ENCODE results near the gene CACNA1A.
A peak's percentile ranks its signal among the peaks of the same experiment; 100 is the strongest.
"Not testable (repeated sequence)": the region's sequence is repeated elsewhere in the genome, so short reads cannot be mapped to it uniquely, and the experiment has no call there.

The CACNA1A gene

GRCh38 chr19:13267889-13268288 lies 238.4 kb downstream of the CACNA1A start:
- no peak for DNase-seq

DNA sequence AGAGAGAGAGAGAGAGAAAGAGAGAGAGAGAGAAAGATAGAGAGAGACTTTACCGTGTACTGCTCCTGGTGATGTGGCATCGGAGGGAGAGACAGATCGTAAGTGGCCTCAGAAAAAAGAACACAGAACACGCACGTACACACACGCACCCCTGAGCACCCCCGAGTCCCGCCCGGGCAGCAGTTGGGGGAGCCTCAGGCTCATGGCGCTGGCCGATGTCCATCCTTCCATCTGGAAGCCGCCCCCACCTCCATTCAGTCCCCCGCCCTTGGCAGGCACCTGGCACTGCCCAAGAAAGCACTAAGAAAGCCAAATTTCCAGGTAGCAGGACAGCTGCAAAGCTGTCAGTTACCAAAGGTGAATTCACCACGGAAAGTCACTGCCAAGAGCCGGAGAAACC lies 239.1 kb downstream of the CACNA1A start:
- DNase-seq: no peak

DNA sequence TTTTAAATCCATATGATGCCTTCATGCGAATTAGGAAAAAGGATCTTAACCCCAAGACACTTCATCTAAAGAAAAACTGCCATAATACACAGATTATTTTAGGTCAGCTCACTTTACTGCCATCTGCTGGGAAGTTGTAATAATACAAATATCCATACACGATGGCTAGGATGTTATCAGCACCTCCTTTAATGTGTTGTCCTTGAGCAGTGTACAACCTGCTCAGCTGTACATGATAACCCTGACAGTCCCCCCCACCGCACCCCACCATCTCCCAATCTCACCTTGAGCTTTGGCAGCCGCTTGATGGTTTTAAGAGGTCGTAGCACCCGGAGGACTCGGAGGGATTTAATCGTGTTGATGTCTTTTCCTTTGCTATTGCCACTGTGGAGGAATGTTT lies 243.8 kb downstream of the CACNA1A start:
- peak; percentile 48 for DNase-seq

DNA sequence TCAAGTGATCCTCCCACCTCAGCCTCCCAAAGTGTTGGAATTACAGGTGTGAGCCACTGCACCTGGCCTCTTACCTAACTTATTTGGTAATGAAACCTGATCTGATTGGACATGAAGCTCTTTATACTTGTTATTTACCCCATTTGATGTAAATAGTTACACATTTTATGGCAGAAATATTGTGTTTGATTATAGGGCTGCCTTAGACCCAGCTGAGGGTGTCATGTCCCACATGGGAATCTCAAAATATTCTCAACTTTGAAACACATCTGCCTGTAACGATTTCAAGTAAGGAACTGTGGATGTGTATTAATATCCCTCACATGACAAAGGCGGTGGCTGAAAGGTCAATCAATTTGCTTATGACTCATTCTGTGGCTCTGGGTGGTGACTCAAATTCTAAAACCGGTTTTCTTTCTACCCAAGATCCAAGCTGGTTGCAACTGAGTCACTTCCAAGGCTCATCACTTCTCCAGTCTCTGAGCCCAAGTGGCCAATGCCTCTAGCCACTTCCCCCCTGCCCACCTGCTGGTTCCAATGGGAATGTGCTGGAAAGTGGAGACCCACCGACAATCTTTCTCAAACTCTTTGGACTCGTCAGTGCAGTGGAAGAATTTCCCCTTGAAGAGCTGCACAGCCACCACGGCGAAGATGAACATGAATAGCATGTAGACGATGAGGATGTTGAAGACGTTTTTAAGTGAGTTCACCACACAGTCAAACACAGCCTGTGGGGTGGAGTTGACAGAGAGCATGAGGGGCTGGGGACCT lies 245.2 kb downstream of the CACNA1A start:
- no peak for DNase-seq

- no peak for DNase-seq
These were observed 249.4 kb downstream of the CACNA1A start for GRCh38 chr19:13256918-13257317.

DNA sequence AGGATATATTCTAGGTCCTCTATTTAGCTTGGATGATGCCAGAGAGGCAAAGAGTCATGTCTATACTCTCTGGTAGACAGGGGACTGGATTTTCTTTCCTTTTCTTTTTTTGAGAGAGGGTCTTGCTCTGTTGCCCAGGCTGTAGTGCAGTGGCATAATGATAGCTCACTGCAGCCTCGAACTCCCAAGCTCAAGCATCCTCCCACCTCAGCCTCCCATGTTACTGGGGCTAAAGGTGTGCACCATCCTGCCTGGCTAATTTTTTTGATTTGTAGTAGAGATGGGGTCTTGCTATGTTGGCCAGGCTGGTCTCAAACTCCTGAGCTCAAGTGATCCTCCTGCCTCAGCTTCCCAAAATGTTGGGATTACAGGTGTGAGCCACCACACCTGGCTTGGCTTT lies 249.9 kb downstream of the CACNA1A start:
- DNase-seq: not testable (repeated sequence)

DNA sequence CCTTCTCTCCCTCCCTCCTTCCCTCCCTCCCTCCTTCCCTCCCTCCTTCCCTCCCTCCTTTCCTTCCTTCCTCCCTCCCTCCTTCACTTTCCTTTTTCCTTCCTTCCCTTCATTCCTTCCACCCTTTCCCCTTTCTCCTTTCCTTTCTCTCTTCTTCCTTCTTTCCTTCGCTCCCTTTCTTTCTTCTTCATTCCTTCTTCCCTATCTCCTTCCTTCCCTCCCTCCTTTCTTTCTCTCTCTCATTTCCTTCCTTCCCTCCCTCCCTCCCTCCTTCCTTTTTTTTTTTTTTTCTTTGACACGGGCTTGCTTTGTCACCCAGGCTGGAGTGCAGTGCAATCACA lies 250.6 kb downstream of the CACNA1A start:
- no peak for DNase-seq

GRCh38 chr19:13255041-13255718 lies 251.1 kb downstream of the CACNA1A start:
- no peak for DNase-seq

- no peak for DNase-seq
These were observed 253.5 kb downstream of the CACNA1A start for GRCh38 chr19:13252569-13253335.

GRCh38 chr19:13244920-13245319 lies 261.4 kb downstream of the CACNA1A start:
- no peak for DNase-seq

DNA sequence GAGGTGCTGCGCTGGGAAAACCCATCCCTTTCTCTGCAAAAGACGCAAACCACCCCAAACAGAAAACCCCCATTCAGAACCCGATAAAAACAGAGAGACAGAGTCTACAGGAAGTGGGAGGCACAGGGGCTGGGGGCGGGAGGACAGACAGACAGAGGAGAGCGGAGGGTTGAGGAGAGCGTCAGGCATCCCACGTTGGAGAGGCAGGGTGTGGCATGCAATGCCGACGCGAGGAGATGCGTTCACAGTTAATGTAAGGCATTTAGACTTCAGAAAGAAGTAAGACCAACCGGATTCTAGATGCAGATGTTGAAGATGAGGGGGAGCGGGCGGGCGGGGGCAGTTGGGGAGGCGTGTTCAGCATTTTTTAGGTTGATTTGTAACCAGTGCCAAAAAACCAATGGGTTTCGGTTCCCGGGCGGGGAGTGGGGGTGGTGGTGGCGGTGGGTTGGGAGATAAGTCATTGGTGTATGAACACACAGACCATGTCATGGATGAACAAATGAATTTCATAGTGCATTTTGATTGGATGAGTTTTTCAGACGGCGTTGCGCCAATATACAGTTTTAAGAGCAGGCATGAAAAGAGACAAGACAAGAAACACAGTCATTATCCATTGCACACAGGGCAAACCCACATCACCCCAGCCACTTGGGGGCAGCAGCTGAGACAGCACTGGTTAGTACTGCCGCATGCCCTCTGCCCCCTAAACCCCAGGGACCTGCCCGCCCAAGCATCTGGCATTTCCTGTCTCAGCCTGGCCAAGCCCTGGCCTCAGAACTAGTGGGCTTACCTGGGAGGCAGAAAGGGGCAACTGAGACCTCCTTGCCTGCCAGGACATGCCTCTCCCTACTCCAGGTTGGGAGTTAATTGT lies 264.8 kb downstream of the CACNA1A start:
- DNase-seq: no peak

DNA sequence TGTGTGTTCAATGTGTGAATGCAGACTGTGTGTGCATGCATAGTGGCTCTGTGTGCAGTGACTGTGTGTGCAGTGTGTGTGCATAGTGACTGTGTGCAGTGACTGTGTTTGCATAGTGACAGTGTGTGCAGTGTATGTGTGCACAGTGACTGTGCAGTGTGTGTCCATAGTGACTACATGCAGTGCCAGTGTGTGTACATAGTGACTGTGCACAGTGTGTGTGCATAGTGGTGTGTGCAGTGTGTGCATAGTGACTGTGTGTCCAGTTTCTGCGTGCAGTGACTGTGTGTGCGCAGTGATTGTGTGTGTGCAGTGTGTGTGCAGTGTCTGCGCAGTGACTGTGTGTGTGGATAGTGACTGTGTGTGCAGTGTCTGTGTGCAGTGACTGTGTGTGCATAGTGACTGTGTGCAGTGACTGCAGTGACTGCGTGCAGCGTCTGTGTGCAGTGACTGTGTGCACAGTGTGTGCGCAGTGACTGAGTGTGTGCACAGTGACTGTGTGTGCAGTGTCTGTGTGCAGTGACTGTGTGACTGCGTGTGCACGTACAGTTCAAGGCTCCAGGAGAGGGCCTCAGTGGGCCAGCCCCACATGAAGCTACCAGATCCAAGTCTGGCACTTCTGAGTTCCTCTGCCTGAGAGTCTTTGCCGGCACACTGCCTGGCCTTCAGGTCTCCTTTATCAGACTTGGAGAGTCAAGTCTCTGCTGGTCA lies 265.8 kb downstream of the CACNA1A start:
- DNase-seq: no peak

GRCh38 chr19:13238891-13239534 lies 267.3 kb downstream of the CACNA1A start:
- no peak for DNase-seq

- no peak for DNase-seq
These were observed 271.8 kb downstream of the CACNA1A start for GRCh38 chr19:13234518-13234917.

- DNase-seq: no peak
These were observed 274.6 kb downstream of the CACNA1A start for GRCh38 chr19:13231663-13232062.

DNA sequence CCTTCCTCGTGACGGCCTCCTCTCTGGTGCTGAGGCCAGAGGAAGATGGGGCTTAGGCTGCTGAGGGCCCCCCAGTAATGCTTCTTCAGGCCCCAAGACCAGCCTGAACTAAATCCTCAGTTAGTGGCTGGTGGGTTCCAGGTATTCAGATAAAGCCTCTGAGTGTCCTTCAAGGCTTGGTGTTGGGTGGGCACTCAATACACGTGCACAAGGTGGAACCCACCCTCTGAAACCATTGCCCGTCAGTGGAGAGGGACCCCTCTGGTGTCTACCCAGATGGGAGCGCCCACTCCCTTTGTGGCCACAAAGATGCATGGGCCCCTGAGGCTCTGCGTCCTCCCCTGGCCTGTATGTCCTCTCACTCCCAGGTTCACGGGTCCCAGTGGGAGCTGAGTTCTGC lies 277.0 kb downstream of the CACNA1A start:
- no peak for DNase-seq

GRCh38 chr19:13228561-13228960 lies 277.7 kb downstream of the CACNA1A start:
- no peak for DNase-seq

DNA sequence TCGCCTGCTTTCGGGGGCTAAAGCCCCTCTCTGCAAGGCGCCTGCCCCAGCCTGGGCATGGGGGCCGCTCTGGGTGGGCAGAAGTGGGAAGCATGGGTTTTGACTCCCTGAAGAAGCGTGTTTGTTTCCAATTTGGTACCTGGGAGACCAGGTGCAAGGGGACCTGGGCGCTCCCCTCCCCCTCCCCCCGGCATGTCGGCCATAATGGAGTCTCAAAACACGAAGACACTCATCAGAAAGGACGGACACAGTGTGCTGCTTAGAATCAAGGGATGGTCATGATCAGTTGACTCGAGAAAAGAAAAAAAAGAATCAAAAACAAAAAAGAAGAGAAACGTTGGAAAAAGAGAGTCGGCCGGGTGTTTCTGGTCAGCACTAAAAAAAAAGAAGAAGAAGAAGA lies 279.3 kb downstream of the CACNA1A start:
- DNase-seq: no peak

GRCh38 chr19:13225973-13226865 lies 280.1 kb downstream of the CACNA1A start:
- DNase-seq: no peak

- no peak for DNase-seq
These were observed 281.2 kb downstream of the CACNA1A start for GRCh38 chr19:13225085-13225484.

DNA sequence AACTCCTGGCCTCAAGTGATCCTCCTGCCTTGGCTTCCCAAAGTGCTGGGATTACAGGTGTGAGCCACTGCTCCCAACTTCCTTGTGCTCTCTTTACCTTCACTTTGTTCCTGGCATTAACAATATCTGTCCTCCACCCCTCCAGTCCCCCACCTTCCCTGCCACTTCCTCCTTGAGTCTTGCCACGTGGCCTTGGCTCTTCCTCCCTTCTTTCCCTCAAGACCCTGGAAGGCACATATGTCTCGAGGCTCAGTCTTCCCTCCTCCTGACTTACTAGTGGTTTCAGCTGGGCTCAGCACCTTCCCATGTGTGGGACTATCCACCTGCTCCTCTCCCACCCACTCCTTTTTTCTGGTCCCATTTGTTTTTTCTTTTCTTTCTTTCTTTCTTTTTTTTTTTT lies 285.4 kb downstream of the CACNA1A start:
- no peak for DNase-seq
